WERI-Rb-1 (cell line): ENCODE measurements around the gene CEP85L.
"Not testable (repeated sequence)": the region's sequence is repeated elsewhere in the genome, so short reads cannot be mapped to it uniquely, and the experiment has no call there.

Experiments used
- DNase-seq: peaks from one replicate; pipeline ENCODE4 v3.0.0-alpha.2; 2020
- H3K27ac ChIP-seq: fragments of 250-450 bp; sonication (Bioruptor Pico); 2 replicates; pipeline ENCODE4 v1.5.1; 2020; ENCODE audit warnings: mild to moderate bottlenecking, moderate library complexity
- H3K27me3 ChIP-seq: fragments of 250-450 bp; sonication (Bioruptor Pico); 2 replicates; pipeline ENCODE4 v1.5.1; 2021; ENCODE audit warnings: mild to moderate bottlenecking, low read depth, moderate library complexity; ENCODE audit not compliant: insufficient read depth, severe bottlenecking
- H3K36me3 ChIP-seq: fragments of 250-450 bp; sonication (Bioruptor Pico); 2 replicates; pipeline ENCODE4 v1.5.1; 2020; ENCODE audit warnings: mild to moderate bottlenecking, moderate library complexity
- H3K4me3 ChIP-seq: 2 replicates; pipeline ENCODE4 v1.5.1; 2011; ENCODE audit warnings: low read depth, mild to moderate bottlenecking, control low read depth, low read length
- H3K9me3 ChIP-seq: fragments of 250-450 bp; sonication (Bioruptor Pico); 2 replicates; pipeline ENCODE4 v1.5.1; 2021; ENCODE audit warnings: mild to moderate bottlenecking, moderate library complexity; ENCODE audit not compliant: severe bottlenecking
- TF ChIP-seq, protein P1 (sequence below): IDR thresholded peaks from 2 replicates; pipeline ENCODE4 v1.5.1; 2011; ENCODE audit warnings: low read depth, mild to moderate bottlenecking, control low read depth, inconsistent platforms, low read length

The CEP85L gene

DNA sequence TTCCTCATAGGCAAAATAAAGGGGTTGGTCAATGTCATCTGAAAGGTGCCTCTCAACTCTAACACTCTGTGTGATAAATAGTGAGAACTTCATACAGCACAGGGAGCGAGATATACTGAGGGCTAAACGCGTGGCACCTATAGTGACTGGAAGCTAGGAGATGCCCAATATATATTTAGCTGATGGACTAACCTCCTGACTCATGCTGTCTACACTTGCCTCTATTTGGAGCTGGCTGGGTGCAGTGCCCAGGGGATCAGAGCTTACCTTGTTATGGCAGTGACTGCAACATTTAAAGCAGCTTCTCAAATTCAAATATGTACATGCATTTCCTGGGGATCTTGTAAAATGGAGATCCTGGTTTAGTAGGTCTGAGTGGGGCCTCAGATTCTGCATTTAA lies 214.9 kb downstream of the CEP85L start:
- Histone ChIP-seq H3K4me3 (no peak overlapping the region), H3K27ac (no peak overlapping the region), H3K9me3 (no peaks in the 10 kb centered on the region), H3K27me3 (no peaks in the 10 kb centered on the region), H3K36me3 (no peaks in the 10 kb centered on the region)
- TF ChIP-seq, protein P1, sequence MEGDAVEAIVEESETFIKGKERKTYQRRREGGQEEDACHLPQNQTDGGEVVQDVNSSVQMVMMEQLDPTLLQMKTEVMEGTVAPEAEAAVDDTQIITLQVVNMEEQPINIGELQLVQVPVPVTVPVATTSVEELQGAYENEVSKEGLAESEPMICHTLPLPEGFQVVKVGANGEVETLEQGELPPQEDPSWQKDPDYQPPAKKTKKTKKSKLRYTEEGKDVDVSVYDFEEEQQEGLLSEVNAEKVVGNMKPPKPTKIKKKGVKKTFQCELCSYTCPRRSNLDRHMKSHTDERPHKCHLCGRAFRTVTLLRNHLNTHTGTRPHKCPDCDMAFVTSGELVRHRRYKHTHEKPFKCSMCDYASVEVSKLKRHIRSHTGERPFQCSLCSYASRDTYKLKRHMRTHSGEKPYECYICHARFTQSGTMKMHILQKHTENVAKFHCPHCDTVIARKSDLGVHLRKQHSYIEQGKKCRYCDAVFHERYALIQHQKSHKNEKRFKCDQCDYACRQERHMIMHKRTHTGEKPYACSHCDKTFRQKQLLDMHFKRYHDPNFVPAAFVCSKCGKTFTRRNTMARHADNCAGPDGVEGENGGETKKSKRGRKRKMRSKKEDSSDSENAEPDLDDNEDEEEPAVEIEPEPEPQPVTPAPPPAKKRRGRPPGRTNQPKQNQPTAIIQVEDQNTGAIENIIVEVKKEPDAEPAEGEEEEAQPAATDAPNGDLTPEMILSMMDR, result no peak
- DNase-seq, result no peak

- DNase-seq, H3K9me3 ChIP-seq, H3K27ac ChIP-seq, H3K36me3 ChIP-seq, H3K27me3 ChIP-seq, H3K4me3 ChIP-seq: not testable (repeated sequence)
Measured at GRCh38 chr6:118434147-118434546, 217.2 kb downstream of the CEP85L start.

DNA sequence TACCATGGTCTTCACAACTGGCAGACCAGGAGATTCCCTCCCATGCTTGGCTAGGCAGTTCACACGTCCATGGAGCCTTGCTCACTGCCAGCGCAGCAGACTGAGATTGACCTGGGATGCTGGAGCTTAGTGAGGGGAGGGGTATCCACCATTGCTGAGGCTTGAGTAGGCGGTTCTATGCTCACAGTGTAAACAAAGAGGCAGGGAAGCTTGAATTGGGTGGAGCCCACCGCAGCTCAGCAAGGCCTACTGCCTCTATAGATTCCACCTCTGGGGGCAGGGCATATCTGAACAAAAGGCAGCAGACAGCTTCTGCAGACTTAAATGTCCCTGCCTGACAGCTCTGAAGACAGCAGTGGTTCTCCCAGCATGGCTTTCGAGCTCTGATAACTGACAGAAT lies 230.1 kb downstream of the CEP85L start:
- not testable (repeated sequence) for H3K27ac ChIP-seq, H3K27me3 ChIP-seq, DNase-seq, H3K4me3 ChIP-seq, H3K9me3 ChIP-seq, H3K36me3 ChIP-seq

DNA sequence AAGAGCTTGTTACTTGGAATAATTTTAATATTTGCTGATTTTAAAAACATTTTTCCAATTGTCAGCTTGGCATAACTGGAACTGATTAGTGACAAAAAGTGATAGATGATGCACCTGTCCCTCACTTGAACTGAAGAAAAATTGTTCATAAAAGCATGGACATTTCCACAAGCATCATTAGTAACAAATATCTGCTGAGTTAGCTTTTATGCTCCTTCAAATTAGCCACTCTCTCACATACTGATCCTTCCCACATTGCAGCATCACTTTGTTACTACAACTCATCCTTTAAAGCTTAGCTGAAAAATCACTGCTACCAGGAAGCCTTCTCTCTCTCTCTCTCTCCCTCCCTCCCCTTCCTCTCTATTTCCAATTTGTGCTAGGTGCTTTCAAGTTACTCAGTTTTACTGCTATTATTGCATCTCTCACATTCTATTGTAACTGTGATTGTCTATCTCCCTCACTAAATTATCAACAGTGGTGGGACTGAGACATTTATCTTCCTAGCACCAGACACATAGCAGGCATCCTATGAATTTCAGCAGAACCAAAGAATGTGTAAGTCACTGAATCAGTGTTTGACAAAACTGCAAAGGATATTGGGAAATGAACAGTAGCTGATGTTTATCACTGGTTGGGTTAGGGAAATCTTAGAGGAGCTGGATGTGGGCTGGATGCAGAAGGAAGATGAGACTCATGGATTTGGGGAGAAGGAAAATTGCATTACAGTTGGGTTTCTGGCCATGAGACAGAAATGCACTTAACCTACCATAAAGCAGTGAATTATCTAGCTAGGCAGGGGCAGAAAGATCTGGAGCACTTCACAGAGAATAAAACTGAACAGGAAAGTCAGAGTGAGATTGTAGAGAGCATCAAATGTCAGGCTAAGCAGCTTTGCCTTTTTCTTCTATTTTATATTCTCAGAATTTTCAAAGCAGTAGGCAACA lies 231.7 kb downstream of the CEP85L start:
- H3K36me3 ChIP-seq, result no peaks in the 10 kb centered on the region
- H3K4me3 ChIP-seq, result no peak overlapping the region
- H3K27me3 ChIP-seq, result no peaks in the 10 kb centered on the region
- no peaks in the 10 kb centered on the region for H3K9me3 ChIP-seq
- TF ChIP-seq, protein P1, result no peak
- no peak overlapping the region for H3K27ac ChIP-seq
- no peak for DNase-seq
